Neural progenitor cell (in vitro differentiated cells): Measurements from ENCODE around the gene SLC39A1. TPM values are rescaled to one million over a fixed set of nuclear protein-coding genes. Genes with fewer than 3 reads are reported as not detected.
A peak's percentile ranks its signal among the peaks of the same experiment; 100 is the strongest.

Experiments
- DNase-seq: peaks from one replicate; pipeline ENCODE4 v3.0.0-alpha.2; 2016; ENCODE audit warnings: low spot score
- H2AFZ ChIP-seq: fragments of 200-600 bp; sonication (generic); replicated peaks from 2 replicates; pipeline ENCODE4 v1.6.1; 2016; ENCODE audit warnings: antibody characterized with exemption
- H3F3A ChIP-seq: fragments of 200-600 bp; sonication (generic); 2 replicates; pipeline ENCODE4 v1.6.1; 2016; ENCODE audit warnings: antibody characterized with exemption, low read depth
- H3K27ac ChIP-seq: fragments of 200-600 bp; sonication (generic); 2 replicates; pipeline ENCODE4 v1.5.1; 2016; ENCODE audit warnings: mild to moderate bottlenecking
- H3K27me3 ChIP-seq: fragments of 200-600 bp; sonication (generic); 2 replicates; pipeline ENCODE4 v1.6.1; 2016; ENCODE audit warnings: mild to moderate bottlenecking, moderate library complexity
- H3K36me3 ChIP-seq: fragments of 200-600 bp; sonication (generic); 2 replicates; pipeline ENCODE4 v1.5.1; 2016
- H3K4me1 ChIP-seq: fragments of 200-600 bp; sonication (generic); 2 replicates; pipeline ENCODE4 v1.6.1; 2016; ENCODE audit warnings: mixed run types
- H3K4me2 ChIP-seq: fragments of 200-600 bp; sonication (generic); 2 replicates; pipeline ENCODE4 v1.6.1; 2016
- H3K4me3 ChIP-seq: fragments of 200-600 bp; sonication (generic); 2 replicates; pipeline ENCODE4 v1.5.1; 2016
- H3K79me2 ChIP-seq: fragments of 200-600 bp; sonication (generic); 2 replicates; pipeline ENCODE4 v1.6.1; 2016; ENCODE audit warnings: low read depth
- H3K9ac ChIP-seq: fragments of 200-600 bp; sonication (generic); 2 replicates; pipeline ENCODE4 v1.6.1; 2016
- H3K9me3 ChIP-seq: fragments of 200-600 bp; sonication (generic); 2 replicates; pipeline ENCODE4 v1.5.1; 2016; ENCODE audit warnings: low read depth
- H4K20me1 ChIP-seq: fragments of 200-600 bp; sonication (generic); 2 replicates; pipeline ENCODE4 v1.6.1; 2016; ENCODE audit warnings: low read depth
- H3K27ac Mint-ChIP-seq: 3 replicates; pipeline ENCODE4 v1.8.0; 2021; ENCODE audit warnings: mixed read lengths
- H3K27me3 Mint-ChIP-seq: 2 replicates; pipeline ENCODE4 v1.8.0; 2022; ENCODE audit warnings: low read depth, mild to moderate bottlenecking, inconsistent platforms, moderate library complexity, mixed read lengths; ENCODE audit not compliant: insufficient read depth
- H3K36me3 Mint-ChIP-seq: 3 replicates; pipeline ENCODE4 v1.8.0; 2021; ENCODE audit warnings: mixed read lengths
- H3K4me1 Mint-ChIP-seq: 3 replicates; pipeline ENCODE4 v1.8.0; 2021; ENCODE audit warnings: mixed read lengths
- H3K4me3 Mint-ChIP-seq: 3 replicates; pipeline ENCODE4 v1.8.0; 2021; ENCODE audit warnings: mild to moderate bottlenecking, moderate library complexity, mixed read lengths
- H3K9me3 Mint-ChIP-seq: 3 replicates; pipeline ENCODE4 v1.8.0; 2020; ENCODE audit warnings: mixed read lengths
- CTCF ChIP-seq: fragments of 200-600 bp; sonication (generic); IDR thresholded peaks from 2 replicates; pipeline ENCODE4 v1.5.1; 2017; ENCODE audit warnings: antibody characterized with exemption, mild to moderate bottlenecking
- EZH2 ChIP-seq: fragments of 200-600 bp; sonication (generic); IDR thresholded peaks from 2 replicates; pipeline ENCODE4 v1.6.1; 2017; ENCODE audit warnings: antibody characterized with exemption, mild to moderate bottlenecking, moderate library complexity
- EZH2phosphoT487 ChIP-seq: fragments of 200-600 bp; sonication (generic); IDR thresholded peaks from 2 replicates; pipeline ENCODE4 v1.6.1; 2017; ENCODE audit warnings: antibody characterized with exemption
- total RNA-seq: library from RNA; depleted of rRNA; stranded (reverse); fragments of >200 nt; gene quantifications from 2 replicates; pipeline ENCODE4 v1.2.3, GENCODE V29; 2015; ENCODE audit warnings: low replicate concordance

The SLC39A1 gene
- total RNA-seq, 1 donor from 2014 or later: 73.2 TPM

GRCh38 chr1:153945131-153945794, 18.1 kb downstream of the SLC39A1 start:
- no peak for TF ChIP-seq EZH2phosphoT487
- no peak for TF ChIP-seq EZH2
- TF ChIP-seq CTCF: no peak
- Histone ChIP-seq H3K4me3 (peak overlapping the region; percentile 73), H3K4me1 (peaks cover 5% of the 10 kb centered on the region), H3K27ac (no peak overlapping the region), H3K9me3 (no peaks in the 10 kb centered on the region), H3K9ac (no peak overlapping the region), H4K20me1 (peaks cover 18% of the 10 kb centered on the region), H3F3A (peaks cover 28% of the 10 kb centered on the region), H3K36me3 (no peaks in the 10 kb centered on the region), H3K27me3 (no peaks in the 10 kb centered on the region), H2AFZ (peak overlapping the region; percentile 89), H3K79me2 (peaks cover 17% of the 10 kb centered on the region), H3K4me2 (peak overlapping the region; percentile 98)
- H3K4me1 Mint-ChIP-seq: peaks cover 19% of the 10 kb centered on the region
- peaks cover 20% of the 10 kb centered on the region for H3K36me3 Mint-ChIP-seq
- peak; percentile 36 for DNase-seq
- no peaks in the 10 kb centered on the region for H3K9me3 Mint-ChIP-seq
- H3K27me3 Mint-ChIP-seq: peaks cover 2% of the 10 kb centered on the region
- no peak overlapping the region for H3K27ac Mint-ChIP-seq
- peak overlapping the region; percentile 90 for H3K4me3 Mint-ChIP-seq

GRCh38 chr1:153944827-153945117, 18.6 kb downstream of the SLC39A1 start:
- Histone ChIP-seq H2AFZ (no peak overlapping the region), H3K4me2 (no peak overlapping the region), H3K27me3 (no peaks in the 10 kb centered on the region), H3K4me1 (peaks cover 5% of the 10 kb centered on the region), H4K20me1 (peaks cover 18% of the 10 kb centered on the region), H3K9ac (no peak overlapping the region), H3K9me3 (no peaks in the 10 kb centered on the region), H3K36me3 (no peaks in the 10 kb centered on the region), H3K27ac (no peak overlapping the region), H3K79me2 (peaks cover 17% of the 10 kb centered on the region), H3K4me3 (no peak overlapping the region), H3F3A (peaks cover 28% of the 10 kb centered on the region)
- Mint-ChIP-seq H3K9me3 (no peaks in the 10 kb centered on the region), H3K27me3 (peaks cover 4% of the 10 kb centered on the region), H3K36me3 (peaks cover 22% of the 10 kb centered on the region), H3K4me3 (peak overlapping the region; percentile 90), H3K27ac (no peak overlapping the region), H3K4me1 (peaks cover 19% of the 10 kb centered on the region)
- TF ChIP-seq EZH2 (no peak), CTCF (no peak), EZH2phosphoT487 (no peak)
- no peak for DNase-seq

- Histone ChIP-seq H3F3A (peaks cover 28% of the 10 kb centered on the region), H3K4me2 (no peak overlapping the region), H3K79me2 (peaks cover 17% of the 10 kb centered on the region), H3K9me3 (no peaks in the 10 kb centered on the region), H3K36me3 (no peaks in the 10 kb centered on the region), H3K4me1 (peaks cover 5% of the 10 kb centered on the region), H3K4me3 (no peak overlapping the region), H3K27ac (no peak overlapping the region), H3K27me3 (no peaks in the 10 kb centered on the region), H3K9ac (no peak overlapping the region), H4K20me1 (peaks cover 18% of the 10 kb centered on the region), H2AFZ (no peak overlapping the region)
- no peaks in the 10 kb centered on the region for H3K9me3 Mint-ChIP-seq
- peaks cover 24% of the 10 kb centered on the region for H3K36me3 Mint-ChIP-seq
- DNase-seq: no peak
- H3K27ac Mint-ChIP-seq: no peak overlapping the region
- TF ChIP-seq CTCF (no peak), EZH2phosphoT487 (no peak), EZH2 (no peak)
- peaks cover 4% of the 10 kb centered on the region for H3K27me3 Mint-ChIP-seq
- peaks cover 19% of the 10 kb centered on the region for H3K4me1 Mint-ChIP-seq
- H3K4me3 Mint-ChIP-seq: peak overlapping the region; percentile 90
Measured at GRCh38 chr1:153944005-153944826, 19.1 kb downstream of the SLC39A1 start.
